Activated CD8-positive, alpha-beta T cell treated with anti-CD3 and anti-CD28 coated beads for 36 hours (primary cell): ENCODE results near the gene LCORL. TPM values are rescaled to one million over a fixed set of nuclear protein-coding genes. Genes with fewer than 3 reads are reported as not detected.
A peak's percentile ranks its signal among the peaks of the same experiment; 100 is the strongest.

Experiments used
- ATAC-seq: fragments of 200-7000 bp; cut with Tn5 transposase; one replicate; pipeline ENCODE4 v1.10.0; 2021; ENCODE audit warnings: mild to moderate bottlenecking, moderate library complexity
- CTCF ChIA-PET: fragments of 350-600 bp; sonication (Branson Sonifier 250); formaldehyde crosslinking; loops from one replicate; lab custom pipeline; 2021; ENCODE audit warnings: antibody characterized with exemption; lab: Charles Lee
- POLR2A ChIA-PET: fragments of 350-600 bp; sonication (Branson Sonifier 250); formaldehyde crosslinking; loops from one replicate; lab custom pipeline; 2021; ENCODE audit warnings: antibody characterized with exemption; lab: Charles Lee
- DNase-seq: peaks from one replicate; pipeline ENCODE4 v3.0.0-alpha.2; 2020
- H3K27ac Mint-ChIP-seq: one replicate; pipeline ENCODE4 v1.8.0; 2021; ENCODE audit warnings: mild to moderate bottlenecking, mixed read lengths
- H3K27me3 Mint-ChIP-seq: one replicate; pipeline ENCODE4 v1.8.0; 2021; ENCODE audit warnings: mixed read lengths
- H3K36me3 Mint-ChIP-seq: one replicate; pipeline ENCODE4 v1.8.0; 2021; ENCODE audit warnings: low read depth, mixed read lengths
- H3K4me1 Mint-ChIP-seq: one replicate; pipeline ENCODE4 v1.8.0; 2021; ENCODE audit warnings: low read depth, mixed read lengths
- H3K4me3 Mint-ChIP-seq: one replicate; pipeline ENCODE4 v1.8.0; 2021; ENCODE audit warnings: mild to moderate bottlenecking, moderate library complexity, mixed read lengths
- H3K9me3 Mint-ChIP-seq: one replicate; pipeline ENCODE4 v1.8.0; 2021; ENCODE audit warnings: mixed read lengths
- CTCF ChIP-seq: fragments of 200-600 bp; IDR thresholded peaks from one replicate; pipeline ENCODE4 v1.8.0; 2022; ENCODE audit warnings: antibody characterized with exemption, mild to moderate bottlenecking
- intact Hi-C: fragments of 100-400 bp; cut with micrococcal nuclease; formaldehyde crosslinking; loops from one replicate; pipeline ENCODE4 v1.10.0; 2022
- total RNA-seq, 2 experiments: library from RNA; stranded (reverse); gene quantifications; one replicate each; pipeline ENCODE4 v1.2.3, GENCODE V29; 2021

LCORL gene
- total RNA-seq, 2 experiments from 2014 or later: 8.9 to 10.3 TPM

- peak overlapping the region; percentile 94 for H3K4me3 Mint-ChIP-seq
- DNase-seq (no peak), ATAC-seq (no peak)
- H3K27me3 Mint-ChIP-seq: peaks cover 2% of the 10 kb centered on the region
- ChIA-PET CTCF (interaction anchor here (1.5 to 5.2 kb wide), 2 partner anchors 176 to 264 kb away, joined by 4 to 35 read pairs; no protein-coding TSS in a partner anchor), POLR2A (interaction anchor here (0.6 to 1.8 kb wide), 2 partner anchors 9 to 234 kb away, joined by 3 to 6 read pairs; no protein-coding TSS in a partner anchor)
- TF ChIP-seq CTCF: no peak
- H3K27ac Mint-ChIP-seq: peak overlapping the region; percentile 69
- peaks cover 31% of the 10 kb centered on the region for H3K4me1 Mint-ChIP-seq
- intact Hi-C loops: loop anchor here (5.0 kb wide), 1 partner anchor 210 kb away; the partner anchor contains the start of gene LCORL
- no peaks in the 10 kb centered on the region for H3K9me3 Mint-ChIP-seq
- peaks cover 63% of the 10 kb centered on the region for H3K36me3 Mint-ChIP-seq
These were observed 209.4 kb downstream of the LCORL start for GRCh38 chr4:17812125-17812524.

- POLR2A ChIA-PET: interaction anchor here (0.7 to 1.8 kb wide), 11 partner anchors 9 to 246 kb away, joined by 3 to 11 read pairs (median 3); partner anchors contain the start of genes LAP3 and MED28
- H3K27ac Mint-ChIP-seq: peak overlapping the region; percentile 99
- CTCF ChIA-PET: interaction anchor here (1.0 to 5.2 kb wide), 3 partner anchors 14 to 263 kb away, joined by 3 to 35 read pairs (median 3); no protein-coding TSS in a partner anchor
- H3K36me3 Mint-ChIP-seq: peaks cover 58% of the 10 kb centered on the region
- peaks cover 2% of the 10 kb centered on the region for H3K27me3 Mint-ChIP-seq
- H3K9me3 Mint-ChIP-seq: no peaks in the 10 kb centered on the region
- peaks cover 38% of the 10 kb centered on the region for H3K4me1 Mint-ChIP-seq
- intact Hi-C loops: loop anchor here (5.0 kb wide), 1 partner anchor 211 kb away; the partner anchor contains the start of gene LCORL
- H3K4me3 Mint-ChIP-seq: peak overlapping the region; percentile 94
- no peak for TF ChIP-seq CTCF
- ATAC-seq (peak; percentile 22), DNase-seq (peak; percentile 49)
These were observed 210.4 kb downstream of the LCORL start for GRCh38 chr4:17811078-17811603.

GRCh38 chr4:17810260-17811077 is 211.1 kb downstream of the LCORL start, which contains the start of the genes DCAF16 and NCAPG:
Gene DCAF16 (minus strand): TSS chr4:17810757. CDS start chr4:17804141, 6,616 bp downstream.
Gene NCAPG (plus strand): TSS chr4:17810979. CDS start chr4:17811078, 99 bp downstream.
- peaks cover 45% of the 10 kb centered on the region for H3K4me1 Mint-ChIP-seq
- intact Hi-C loops: loop anchor here (5.0 kb wide), 1 partner anchor 212 kb away; the partner anchor contains the start of gene LCORL

GRCh38 chr4:17809667-17810066 is 211.9 kb downstream of the LCORL start:
- TF ChIP-seq CTCF: no peak
- peaks cover 2% of the 10 kb centered on the region for H3K27me3 Mint-ChIP-seq
- H3K9me3 Mint-ChIP-seq: no peaks in the 10 kb centered on the region
- intact Hi-C loops: loop anchor here (2.0 to 10.0 kb wide), 4 partner anchors 175 to 261 kb away; partner anchors contain the start of genes LAP3 and LCORL
- ChIA-PET CTCF (interaction anchor here (1.0 to 5.2 kb wide), 4 partner anchors 12 to 261 kb away, joined by 3 to 35 read pairs (median 3); no protein-coding TSS in a partner anchor), POLR2A (interaction anchor here (0.6 to 1.8 kb wide), 6 partner anchors 11 to 233 kb away, joined by 3 to 11 read pairs (median 4); partner anchors contain the start of genes LAP3 and MED28)
- H3K27ac Mint-ChIP-seq: peak overlapping the region; percentile 99
- H3K4me1 Mint-ChIP-seq: peaks cover 49% of the 10 kb centered on the region
- peak; percentile 49 for DNase-seq
- H3K36me3 Mint-ChIP-seq: peaks cover 52% of the 10 kb centered on the region
- H3K4me3 Mint-ChIP-seq: peak overlapping the region; percentile 94
- ATAC-seq: no peak

More at GRCh38 chr4:17810260-17811077, 211.1 kb downstream of the LCORL start, which contains the start of the genes DCAF16 and NCAPG:
- H3K9me3 Mint-ChIP-seq: no peaks in the 10 kb centered on the region
- H3K36me3 Mint-ChIP-seq: peaks cover 57% of the 10 kb centered on the region
- ChIA-PET POLR2A (interaction anchor here (0.6 to 1.8 kb wide), 12 partner anchors 9 to 247 kb away, joined by 3 to 11 read pairs (median 3); partner anchors contain the start of genes LAP3 and MED28), CTCF (interaction anchor here (1.0 to 5.2 kb wide), 5 partner anchors 11 to 262 kb away, joined by 3 to 35 read pairs (median 3); no protein-coding TSS in a partner anchor)
- DNase-seq (peak; percentile 100), ATAC-seq (peak; percentile 93)
- TF ChIP-seq CTCF: no peak
- H3K27me3 Mint-ChIP-seq: peaks cover 2% of the 10 kb centered on the region
- peak within 1 kb of the TSS; percentile 94 for H3K4me3 Mint-ChIP-seq
- peak within 1 kb of the TSS; percentile 99 for H3K27ac Mint-ChIP-seq
